ENCODE data around the gene ARPC1A. TPM values are rescaled to one million over a fixed set of nuclear protein-coding genes. Genes with fewer than 3 reads are reported as not detected.
"Not testable (repeated sequence)": the region's sequence is repeated elsewhere in the genome, so short reads cannot be mapped to it uniquely, and the experiment has no call there.

Gene ARPC1A
- total and polyA plus RNA-seq, 8 donors = 32.8 to 90.9 (median 62.7) TPM

- ATAC-seq = no peak
- peak overlapping the region; percentile 90 to 100 (median 99) for H3K4me3 ChIP-seq
- intact Hi-C loops (cut with DNase I) = no loop called here
- TF ChIP-seq CTCF (IDR thresholded peaks at IDR 0.05) = no peak
- peaks cover 17 to 29% (median 24%) of the 10 kb centered on the region in 3 donors for H3K4me1 ChIP-seq
- DNase-seq = no peak
- no peaks in the 10 kb centered on the region for H3K27me3 ChIP-seq
- peaks cover 0 to 35% (median 0%) of the 10 kb centered on the region in 3 donors for H3K36me3 ChIP-seq
- FAIRE-seq = no peak
- WGBS, 2 donors = 0 to 1% methylated on average over 18 of the region's 18 CpGs
- H3K9me3 ChIP-seq = no peaks in the 10 kb centered on the region
- H3K27ac ChIP-seq = peak overlapping the region; percentile 97 to 100 (median 98)
These were observed 83.5 kb downstream of the ARPC1A start for GRCh38 chr7:99409192-99409572.

DNA sequence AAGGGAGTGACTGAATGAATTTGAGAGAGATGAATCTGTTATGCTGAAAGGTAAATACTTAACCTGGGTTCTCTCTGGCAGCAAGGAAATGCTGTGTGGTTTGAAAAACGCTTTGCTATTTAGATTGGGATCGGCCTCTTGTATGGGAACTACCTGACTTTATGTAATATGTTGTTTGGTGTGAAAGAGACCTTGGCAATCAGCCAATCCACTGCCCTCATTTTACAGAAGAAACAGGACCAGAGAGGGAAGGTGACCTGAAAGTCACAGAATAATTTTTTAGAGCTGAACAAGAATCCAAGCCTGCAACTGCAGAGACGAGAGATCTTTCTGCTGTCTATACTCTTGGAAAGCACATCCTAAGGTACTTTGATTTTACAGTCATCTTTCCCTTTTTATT lies 84.1 kb downstream of the ARPC1A start:
- Histone ChIP-seq H3K36me3 (peaks cover 0 to 33% (median 0%) of the 10 kb centered on the region in 3 donors), H3K27ac (no peak overlapping the region), H3K9me3 (no peaks in the 10 kb centered on the region), H3K27me3 (no peaks in the 10 kb centered on the region), H3K4me3 (peak overlapping the region in 2 of 4 donors; percentile 100), H3K4me1 (peaks cover 17 to 29% (median 24%) of the 10 kb centered on the region in 3 donors)
- DNase-seq = no peak
- intact Hi-C loops (cut with DNase I) = no loop called here
- TF ChIP-seq CTCF (IDR thresholded peaks at IDR 0.05) = no peak
- no peak for ATAC-seq
- 19 to 22% methylated on average over 3 of the region's 3 CpGs for WGBS, 2 donors
- no peak for FAIRE-seq

DNA sequence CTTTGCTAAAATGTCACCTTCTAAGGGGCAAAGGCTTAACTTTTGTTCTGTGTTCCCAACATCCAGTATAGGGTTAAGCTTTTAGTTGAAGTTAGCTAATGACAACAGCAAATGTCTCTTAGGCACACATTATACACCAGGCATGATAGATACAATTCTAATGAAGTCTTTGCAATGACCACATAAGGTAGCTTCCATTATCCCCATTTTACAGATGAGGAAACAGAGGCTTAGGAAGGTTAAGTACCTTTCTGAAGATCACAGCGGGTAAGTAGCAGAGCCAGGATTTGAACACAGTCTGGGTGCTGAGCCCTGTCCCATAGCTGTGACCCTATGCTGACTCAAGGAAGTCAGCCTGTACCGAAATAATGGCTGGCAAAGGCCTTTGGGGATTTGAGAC lies 84.9 kb downstream of the ARPC1A start:
- Histone ChIP-seq H3K4me1 (peaks cover 17 to 29% (median 24%) of the 10 kb centered on the region in 3 donors), H3K4me3 (no peak overlapping the region), H3K27me3 (no peaks in the 10 kb centered on the region), H3K36me3 (peaks cover 0 to 33% (median 0%) of the 10 kb centered on the region in 3 donors), H3K27ac (no peak overlapping the region), H3K9me3 (no peaks in the 10 kb centered on the region)
- DNase-seq (no peak), FAIRE-seq (no peak), ATAC-seq (no peak)
- 92 to 98% methylated on average over 2 of the region's 2 CpGs for WGBS, 2 donors
- no peak for TF ChIP-seq CTCF (IDR thresholded peaks at IDR 0.05)
- intact Hi-C loops (cut with DNase I) = no loop called here

- TF ChIP-seq CTCF (IDR thresholded peaks at IDR 0.05) = peak; percentile 38 to 61 (median 43)
- H3K9me3 ChIP-seq; intact Hi-C loops (cut with DNase I); H3K4me3 ChIP-seq; H3K27ac ChIP-seq; H3K4me1 ChIP-seq; H3K27me3 ChIP-seq; FAIRE-seq: not testable (repeated sequence)
- peak in 4 of 6 donors; percentile 61 to 79 (median 76) for DNase-seq
- peak in 1 of 4 donors; percentile 45 for ATAC-seq
- 44% methylated on average over 17 of the region's 17 CpGs for WGBS, 2 donors
- peaks cover 7 to 79% (median 27%) of the 10 kb centered on the region in 3 donors for H3K36me3 ChIP-seq
These were observed 89.9 kb downstream of the ARPC1A start for GRCh38 chr7:99415513-99416127.

Other genes starting within 250 kb of the ARPC1A start
- 10 to 100 TPM in 5 of 6 donors, 1 to 10 TPM in 1; 9.0 to 22.7 (median 15.7) TPM for gene SMURF1, start 181.8 kb upstream of the ARPC1A start, total RNA-seq
- gene SMURF1, start 181.8 kb upstream of the ARPC1A start, polyA plus RNA-seq = 10 to 100 TPM in 1 of 2 donors, 1 to 10 TPM in 1; 7.6 to 14.7 TPM
- under 1 TPM in 3 of 6 donors, not detected in 3; 0.12 to 0.22 (median 0.13) TPM for gene KPNA7, start 117.8 kb upstream of the ARPC1A start, total RNA-seq
- gene KPNA7, start 117.8 kb upstream of the ARPC1A start, polyA plus RNA-seq = under 1 TPM; 0.08 to 0.23 TPM
- under 1 TPM in 1 of 6 donors, not detected in 5; 0.09 TPM for gene MYH16, start 53.1 kb upstream of the ARPC1A start, total RNA-seq
- gene MYH16, start 53.1 kb upstream of the ARPC1A start, polyA plus RNA-seq = under 1 TPM in 1 of 2 donors, not detected in 1; 0.02 TPM
- 10 to 100 TPM; 14.4 to 70.4 (median 29.6) TPM for gene ARPC1B, start 48.8 kb downstream of the ARPC1A start, total RNA-seq
- 10 to 100 TPM; 50.3 to 59.6 TPM for gene ARPC1B, start 48.8 kb downstream of the ARPC1A start, polyA plus RNA-seq
- 10 to 100 TPM; 27.8 to 53.7 (median 38.2) TPM for gene PDAP1, start 82.7 kb downstream of the ARPC1A start, total RNA-seq
- gene PDAP1, start 82.7 kb downstream of the ARPC1A start, polyA plus RNA-seq = 10 to 100 TPM; 46.7 to 84.6 TPM
- gene BUD31, start 83.1 kb downstream of the ARPC1A start, total RNA-seq = 10 to 100 TPM; 26.8 to 44.7 (median 28.9) TPM
- gene BUD31, start 83.1 kb downstream of the ARPC1A start, polyA plus RNA-seq = 10 to 100 TPM; 65.7 to 71.7 TPM
- gene PTCD1, start 112.9 kb downstream of the ARPC1A start, total RNA-seq = 1 to 10 TPM; 1.4 to 3.6 (median 2.3) TPM
- gene PTCD1, start 112.9 kb downstream of the ARPC1A start, polyA plus RNA-seq = 1 to 10 TPM; 3.9 to 4.0 TPM
- 10 to 100 TPM; 15.2 to 26.2 (median 21.5) TPM for gene CPSF4, start 113.0 kb downstream of the ARPC1A start, total RNA-seq
- gene CPSF4, start 113.0 kb downstream of the ARPC1A start, polyA plus RNA-seq = 10 to 100 TPM; 29.2 to 42.5 TPM
- 100 to 1,000 TPM in 1 of 6 donors, 10 to 100 TPM in 5; 50.8 to 102 (median 83.4) TPM for gene ATP5MF, start 140.3 kb downstream of the ARPC1A start, total RNA-seq
- gene ATP5MF, start 140.3 kb downstream of the ARPC1A start, polyA plus RNA-seq = 100 to 1,000 TPM; 412 to 428 TPM
- 1 to 10 TPM; 3.6 to 7.8 (median 4.3) TPM for gene ZNF789, start 147.0 kb downstream of the ARPC1A start, total RNA-seq
- 10 to 100 TPM; 12.9 to 21.9 TPM for gene ZNF789, start 147.0 kb downstream of the ARPC1A start, polyA plus RNA-seq
- 10 to 100 TPM; 10.3 to 16.8 (median 13.2) TPM for gene ZNF394, start 174.4 kb downstream of the ARPC1A start, total RNA-seq
- gene ZNF394, start 174.4 kb downstream of the ARPC1A start, polyA plus RNA-seq = 10 to 100 TPM; 15.6 to 15.9 TPM
- 1 to 10 TPM; 1.4 to 4.1 (median 2.0) TPM for gene ZKSCAN5, start 178.8 kb downstream of the ARPC1A start, total RNA-seq
- 1 to 10 TPM; 2.4 TPM for gene ZKSCAN5, start 178.8 kb downstream of the ARPC1A start, polyA plus RNA-seq
- gene FAM200A, start 226.2 kb downstream of the ARPC1A start, total RNA-seq = 1 to 10 TPM; 1.7 to 4.1 (median 2.3) TPM
- gene FAM200A, start 226.2 kb downstream of the ARPC1A start, polyA plus RNA-seq = 1 to 10 TPM; 2.3 to 4.3 TPM
- gene ZNF655, start 232.7 kb downstream of the ARPC1A start, total RNA-seq = 10 to 100 TPM; 23.2 to 41.8 (median 29.7) TPM
- gene ZNF655, start 232.7 kb downstream of the ARPC1A start, polyA plus RNA-seq = 10 to 100 TPM; 42.8 to 45.2 TPM